Omental fat pad (tissue), 4 donors: Measurements from ENCODE around the gene HDLBP. TPM values are rescaled to one million over a fixed set of nuclear protein-coding genes. Genes with fewer than 3 reads are reported as not detected.

Experiments used
- ATAC-seq: fragments of 150-250 bp; one replicate; pipeline ENCODE4 v1.9.1; 2016; ENCODE audit warnings: mild to moderate bottlenecking, moderate library complexity; ENCODE audit not compliant: low FRiP score
- DNase-seq: peaks from one replicate; pipeline ENCODE4 v3.0.0-alpha.2; 2019; ENCODE audit warnings: low spot score
- CTCF ChIP-seq, 3 donors: fragments of 450-650 bp; IDR thresholded peaks; one replicate each; pipeline ENCODE4 v1.5.1; 2016 to 2017; ENCODE audit warnings: antibody characterized with exemption in 3 of 3, mild to moderate bottlenecking in 3 of 3, moderate library complexity in 2 of 3
- total RNA-seq, 4 donors: library from RNA; depleted of rRNA; stranded (reverse); fragments of >200 nt; gene quantifications; one replicate each; pipeline ENCODE4 v1.1.0, GENCODE V29; 2016

HDLBP gene
- total RNA-seq, 4 donors from 2014 or later, result 356 to 471 (median 416) TPM

DNA sequence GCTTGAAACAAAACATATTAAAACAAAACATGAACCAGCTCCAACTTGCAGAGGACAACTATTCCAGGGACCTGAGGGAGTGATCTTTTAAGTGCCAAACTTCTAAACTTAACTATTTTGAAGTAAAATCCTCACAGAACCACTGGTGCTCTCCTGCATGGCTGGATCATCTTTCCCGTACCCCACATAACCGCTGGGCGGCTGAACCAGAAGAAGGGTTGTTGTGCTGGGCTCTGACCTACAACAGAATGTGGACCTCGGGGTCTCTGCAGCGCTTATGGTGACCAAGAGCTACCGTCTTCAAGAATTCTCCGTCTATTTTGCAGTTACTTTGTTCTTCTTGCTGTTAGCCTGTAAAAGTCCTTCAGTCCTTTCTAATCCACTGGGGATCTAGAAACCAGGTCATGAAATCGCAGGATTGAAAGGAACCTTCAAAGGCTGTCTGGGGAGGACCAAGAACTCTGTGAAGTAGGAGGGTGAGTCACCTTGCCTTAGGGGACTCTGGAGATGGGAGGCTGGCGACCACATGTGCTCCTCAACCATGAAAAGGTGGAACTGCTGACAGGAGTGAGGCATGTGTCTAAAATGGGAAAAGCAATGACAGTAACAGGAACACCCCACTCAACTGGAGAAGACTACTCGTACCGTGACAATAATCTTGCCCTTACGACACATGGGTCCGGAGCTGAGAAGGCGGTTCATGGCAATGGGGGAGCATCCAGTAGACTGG lies 46.6 kb downstream of the HDLBP start:
- ATAC-seq (no peak), DNase-seq (no peak)
- TF ChIP-seq CTCF (IDR thresholded peaks at IDR 0.05), result no peak

DNA sequence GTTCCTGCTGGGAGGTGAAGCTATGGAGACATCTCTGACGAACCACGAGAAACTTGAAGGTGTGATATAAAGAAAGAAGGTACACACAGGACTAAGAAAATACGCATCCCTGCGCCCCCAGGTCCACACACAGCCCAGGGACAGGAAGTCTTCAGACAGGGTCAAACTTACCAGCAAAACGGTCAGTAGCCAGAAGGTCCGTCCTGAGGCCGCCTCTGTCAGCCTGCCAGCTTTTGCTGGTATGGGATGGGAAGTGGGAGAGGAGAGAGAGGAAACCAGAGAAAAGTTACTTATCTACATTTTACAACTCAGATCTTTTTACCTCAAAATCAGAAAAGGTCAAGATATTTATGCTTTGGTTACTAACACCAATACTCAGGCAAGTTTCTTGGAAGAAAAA lies 47.2 kb downstream of the HDLBP start:
- no peak for ATAC-seq
- no peak for TF ChIP-seq CTCF (IDR thresholded peaks at IDR 0.05)

GRCh38 chr2:241267249-241268067 lies 48.0 kb downstream of the HDLBP start:
- ATAC-seq (no peak), DNase-seq (no peak)
- TF ChIP-seq CTCF (IDR thresholded peaks at IDR 0.05), result no peak

More for the DNA sequence above, 47.2 kb downstream of the HDLBP start:
- no peak for DNase-seq

DNA sequence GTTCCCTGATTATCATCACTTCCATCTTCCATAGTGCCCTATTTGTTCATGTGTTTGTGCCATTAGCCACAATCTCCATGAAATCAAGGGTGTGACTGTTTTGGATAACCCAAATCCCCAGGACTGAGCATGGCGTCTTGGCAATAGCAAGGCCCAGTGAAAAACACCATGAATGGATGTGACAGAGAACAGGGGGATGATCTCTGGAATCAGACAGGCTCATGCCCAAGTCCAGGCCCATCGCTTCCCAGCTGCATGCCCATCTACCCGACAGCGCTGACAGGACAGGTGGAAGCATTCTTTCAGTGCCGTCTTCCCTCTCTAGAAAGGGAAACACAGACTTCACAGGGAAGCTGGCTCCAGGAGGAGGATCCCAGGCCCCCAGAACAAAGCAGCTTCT lies 50.0 kb downstream of the HDLBP start:
- ATAC-seq, result no peak
- DNase-seq, result no peak
- TF ChIP-seq CTCF (IDR thresholded peaks at IDR 0.05), result no peak

DNA sequence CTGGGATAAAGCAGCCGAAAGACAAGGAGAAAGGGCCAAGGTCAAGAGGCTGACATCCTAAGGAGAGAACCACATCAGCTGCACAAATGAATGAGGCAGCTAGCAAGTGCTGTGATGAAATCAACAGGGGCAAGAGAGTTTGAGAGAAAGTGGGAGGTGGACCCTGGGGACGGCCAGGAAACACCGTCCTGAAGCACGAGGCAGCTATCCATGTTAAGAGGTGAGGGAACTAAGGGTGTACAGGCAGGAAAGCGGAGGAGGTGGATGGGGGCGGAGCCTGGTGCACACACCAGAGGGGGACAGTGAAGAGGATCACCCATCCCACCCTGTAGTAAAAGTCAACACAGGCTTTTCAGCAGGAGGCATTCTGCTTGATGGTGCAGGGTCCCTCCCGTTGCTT lies 52.4 kb downstream of the HDLBP start:
- TF ChIP-seq CTCF (IDR thresholded peaks at IDR 0.05), result no peak
- no peak for ATAC-seq
- DNase-seq, result no peak

- TF ChIP-seq CTCF (IDR thresholded peaks at IDR 0.05), result no peak
- DNase-seq, result no peak
- ATAC-seq, result no peak
Observed at GRCh38 chr2:241261628-241262027, 53.8 kb downstream of the HDLBP start.
